Transverse colon (tissue), 4 donors: ENCODE measurements around the gene RAB17. TPM values are rescaled to one million over a fixed set of nuclear protein-coding genes. Genes with fewer than 3 reads are reported as not detected.

ENCODE experiments used
- DNase-seq: peaks from one replicate; pipeline ENCODE4 v3.0.0-alpha.2; 2019
- H3K27ac ChIP-seq, 4 donors: fragments of 200-600 bp; sonication (generic); 2 replicates each; pipeline ENCODE4 v1.5.1; 2016 to 2018; ENCODE audit warnings: inconsistent platforms in 4 of 4
- H3K27me3 ChIP-seq: fragments of 200-600 bp; sonication (generic); 2 replicates; pipeline ENCODE4 v1.5.1; 2017; ENCODE audit warnings: inconsistent platforms
- H3K36me3 ChIP-seq, 4 donors: fragments of 200-600 bp; sonication (generic); 2 replicates each; pipeline ENCODE4 v1.5.1; 2017 to 2019; ENCODE audit warnings: inconsistent platforms in 4 of 4
- H3K4me1 ChIP-seq, 4 donors: fragments of 200-600 bp; sonication (generic); 2 replicates each; pipeline ENCODE4 v1.5.1; 2017 to 2020; ENCODE audit warnings: inconsistent platforms in 4 of 4
- H3K4me3 ChIP-seq, 4 donors: fragments of 200-600 bp; sonication (generic); 1 replicate in 1 of 4; 2 replicates in 3 of 4; pipeline versions ENCODE4 v1.5.1 to v1.6.1; 2017 to 2019; ENCODE audit warnings: inconsistent platforms in 4 of 4
- H3K9me3 ChIP-seq, 2 donors: fragments of 200-600 bp; sonication (generic); 2 replicates each; pipeline ENCODE4 v1.5.1; 2017 to 2019; ENCODE audit warnings: inconsistent platforms in 2 of 2
- CTCF ChIP-seq, 5 experiments: fragments of 200-600 bp in 3 of 5; fragments of 450-650 bp in 2 of 5; sonication (generic) in 3 of 5; IDR thresholded peaks; 1 replicate in 2 of 5; 2 replicates in 3 of 5; pipeline ENCODE4 v1.5.1; 2016 to 2017; ENCODE audit warnings: antibody characterized with exemption in 5 of 5, inconsistent platforms in 3 of 5, mild to moderate bottlenecking in 2 of 5, moderate library complexity in 1 of 5
- EP300 ChIP-seq: sonication (generic); formaldehyde crosslinking; IDR thresholded peaks from one replicate; pipeline ENCODE4 v1.6.1; 2017; ENCODE audit warnings: antibody characterized with exemption, low read depth
- POLR2A ChIP-seq: fragments of 450-650 bp; IDR thresholded peaks from one replicate; pipeline ENCODE4 v1.6.1; 2016; ENCODE audit warnings: antibody characterized with exemption, mild to moderate bottlenecking, moderate library complexity
- POLR2AphosphoS5 ChIP-seq, 3 donors: sonication (generic); formaldehyde crosslinking; IDR thresholded peaks; one replicate each; pipeline ENCODE4 v1.6.1; 2016; ENCODE audit warnings: antibody characterized with exemption in 3 of 3
- WGBS, 2 donors: methylation state at CpG; one replicate each; pipeline ENCODE4 v1.1.5; 2018; ENCODE audit warnings: low coverage in 1 of 2; 5-methylcytosine and 5-hydroxymethylcytosine counted together
- in situ Hi-C, 4 donors: fragments of 200-750 bp; cut with MboI; loops; one replicate each; pipeline versions ENCODE4 v1.15.0 to v1.15.1; 2017; ENCODE audit warnings: low sequenced_read_pairs in 3 of 4, low pct_ligation_motif_present in 1 of 4, low pct_unique_long_range_greater_than_20kb in 1 of 4
- intact Hi-C: fragments of 100-400 bp; cut with DNase I; formaldehyde crosslinking; loops from one replicate; pipeline ENCODE4 v1.15.1; 2023; ENCODE audit warnings: low total_unique reads
- total RNA-seq, 4 donors: library from RNA; depleted of rRNA; stranded (reverse); fragments of >200 nt; gene quantifications; one replicate each; pipeline ENCODE4 v1.1.0, GENCODE V29; 2016

Gene RAB17
- total RNA-seq, 4 donors from 2014 or later: 25.1 to 104 (median 65.6) TPM

- no peaks in the 10 kb centered on the region for H3K36me3 ChIP-seq
- peak overlapping the region in 2 of 4 donors; percentile 67 to 72 for H3K27ac ChIP-seq
- intact Hi-C loops (loop anchor here (5.0 to 10.0 kb wide), 2 partner anchors 34 to 116 kb away; no protein-coding TSS in a partner anchor), in situ Hi-C loops (no loop called here)
- peaks cover 24% of the 10 kb centered on the region for H3K27me3 ChIP-seq
- TF ChIP-seq POLR2A (no peak), EP300 (no peak), CTCF (IDR thresholded peaks at IDR 0.05) (no peak), POLR2AphosphoS5 (IDR thresholded peaks at IDR 0.05) (no peak)
- 65 to 67% methylated on average over 10 to 14 of the region's 14 CpGs for WGBS, 2 donors
- no peak for DNase-seq
- H3K9me3 ChIP-seq: no peaks in the 10 kb centered on the region
- H3K4me3 ChIP-seq: peak overlapping the region; percentile 57 to 73 (median 67)
- H3K4me1 ChIP-seq: peaks cover 9 to 22% (median 13%) of the 10 kb centered on the region in 4 donors
Measured at GRCh38 chr2:237628247-237629187, 38.0 kb upstream of the RAB17 start.

- intact Hi-C loops: loop anchor here (5.0 to 10.0 kb wide), 2 partner anchors 35 to 117 kb away; no protein-coding TSS in a partner anchor
- DNase-seq: peak; percentile 20
- Histone ChIP-seq H3K27ac (peak within 1 kb of the TSS; percentile 59 to 72 (median 63)), H3K4me3 (peak within 1 kb of the TSS; percentile 57 to 73 (median 67)), H3K4me1 (peaks cover 9 to 22% (median 13%) of the 10 kb centered on the region in 4 donors), H3K9me3 (no peaks in the 10 kb centered on the region), H3K27me3 (peaks cover 24% of the 10 kb centered on the region), H3K36me3 (no peaks in the 10 kb centered on the region)
- in situ Hi-C loops: no loop called here
- 9% methylated on average over 45 of the region's 114 CpGs; no CpG with 5 or more reads in 1 of the 2 donors for WGBS, 2 donors
- TF ChIP-seq POLR2AphosphoS5 (IDR thresholded peaks at IDR 0.05) (no peak), POLR2A (no peak), EP300 (no peak), CTCF (IDR thresholded peaks at IDR 0.05) (no peak)
Measured at GRCh38 chr2:237627441-237628246, 37.1 kb upstream of the RAB17 start, which contains the start of gene LRRFIP1. LRRFIP1 (plus strand) TSS chr2:237627587; CDS start chr2:237627645, 58 bp downstream.

DNA sequence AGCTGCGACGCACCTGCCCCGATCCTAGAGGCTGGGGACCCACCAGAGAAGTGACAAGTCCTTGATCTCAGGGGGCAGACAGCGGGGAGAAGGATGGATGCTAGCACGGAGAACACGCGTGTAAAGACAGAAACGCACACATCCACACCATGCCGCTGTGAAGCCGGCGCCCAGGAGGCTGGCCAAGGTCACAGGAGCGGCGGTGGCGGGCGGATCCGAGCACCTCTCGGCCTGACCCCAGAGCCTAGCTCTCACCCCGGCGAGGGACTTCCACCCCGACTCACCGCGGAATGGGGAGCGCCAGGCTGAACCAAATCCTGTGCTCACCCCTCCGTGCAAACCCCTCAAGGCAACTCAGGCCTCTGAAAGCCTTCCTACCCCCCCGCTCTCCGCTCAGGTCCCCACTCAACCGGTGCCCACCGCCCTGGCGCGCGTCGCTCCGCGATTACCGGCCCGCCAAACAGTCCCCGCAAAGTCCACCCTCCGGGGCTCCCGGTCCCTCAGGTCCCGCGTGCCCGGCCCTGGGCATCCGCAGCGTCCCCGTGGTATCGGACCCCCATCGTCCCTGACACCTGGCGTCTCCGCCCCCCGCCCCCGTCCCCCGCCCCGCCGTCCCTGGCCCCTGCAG is 36.4 kb upstream of the RAB17 start:
- Histone ChIP-seq H3K4me1 (peaks cover 9 to 22% (median 13%) of the 10 kb centered on the region in 4 donors), H3K4me3 (peak overlapping the region; percentile 44 to 73 (median 67))

More for the DNA sequence above, 36.4 kb upstream of the RAB17 start:
- Histone ChIP-seq H3K27ac (peak overlapping the region; percentile 59 to 72 (median 63)), H3K36me3 (no peaks in the 10 kb centered on the region), H3K9me3 (no peaks in the 10 kb centered on the region), H3K27me3 (peaks cover 24% of the 10 kb centered on the region)
- 43% methylated on average over 24 of the region's 54 CpGs; no CpG with 5 or more reads in 1 of the 2 donors for WGBS, 2 donors
- intact Hi-C loops (loop anchor here (5.0 to 10.0 kb wide), 2 partner anchors 35 to 118 kb away; no protein-coding TSS in a partner anchor), in situ Hi-C loops (no loop called here)
- no peak for TF ChIP-seq CTCF (IDR thresholded peaks at IDR 0.05)
- peak; percentile 20 for DNase-seq
